NCI-H460 (cell line): ENCODE measurements around the gene KXD1. TPM values are rescaled to one million over a fixed set of nuclear protein-coding genes. Genes with fewer than 3 reads are reported as not detected.
"Not testable (repeated sequence)": the region's sequence is repeated elsewhere in the genome, so short reads cannot be mapped to it uniquely, and the experiment has no call there.

Experiments used
- DNase-seq: peaks from one replicate; pipeline ENCODE4 v3.0.0-alpha.2; 2016; ENCODE audit warnings: low read depth; ENCODE audit errors: extremely low read depth
- total RNA-seq: library from RNA; depleted of rRNA; stranded (reverse); fragments of >200 nt; shearing (Covaris generic); gene quantifications from 2 replicates; pipeline ENCODE4 v1.2.3, GENCODE V29; 2014

Gene KXD1
- total RNA-seq, 1 experiment from 2014 or later, result 91.5 TPM

- DNase-seq, result no peak
Measured at GRCh38 chr19:18597809-18598660, 40.4 kb downstream of the KXD1 start.

- DNase-seq, result no peak
Measured at GRCh38 chr19:18599485-18599884, 41.8 kb downstream of the KXD1 start.

GRCh38 chr19:18600692-18601397 is 43.2 kb downstream of the KXD1 start:
- not testable (repeated sequence) for DNase-seq

GRCh38 chr19:18601875-18602274 is 44.2 kb downstream of the KXD1 start:
- DNase-seq, result no peak

GRCh38 chr19:18603255-18603957 is 45.7 kb downstream of the KXD1 start:
- DNase-seq, result no peak

- no peak for DNase-seq
Measured at GRCh38 chr19:18603958-18604819, 46.5 kb downstream of the KXD1 start.

DNA sequence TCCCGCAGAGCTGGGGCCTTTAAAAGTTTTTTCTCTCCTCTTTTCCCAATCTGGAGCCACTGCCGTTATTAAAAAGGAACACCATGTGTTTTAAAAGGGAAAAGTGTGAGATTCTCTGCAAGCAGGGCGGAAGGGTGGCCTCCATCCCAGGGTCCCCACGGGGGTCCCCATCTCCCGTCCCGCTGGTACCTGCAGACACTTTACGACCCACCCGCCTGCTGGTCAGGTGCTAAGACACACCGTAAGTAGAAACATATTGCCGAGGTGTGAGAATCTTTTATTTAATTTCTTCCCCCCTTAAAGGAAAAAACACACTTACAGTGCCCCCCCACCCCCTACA is 47.1 kb downstream of the KXD1 start:
- DNase-seq, result no peak

GRCh38 chr19:18605196-18605545 is 47.5 kb downstream of the KXD1 start:
- DNase-seq, result no peak

GRCh38 chr19:18605546-18606280 is 48.0 kb downstream of the KXD1 start:
- DNase-seq, result no peak

DNA sequence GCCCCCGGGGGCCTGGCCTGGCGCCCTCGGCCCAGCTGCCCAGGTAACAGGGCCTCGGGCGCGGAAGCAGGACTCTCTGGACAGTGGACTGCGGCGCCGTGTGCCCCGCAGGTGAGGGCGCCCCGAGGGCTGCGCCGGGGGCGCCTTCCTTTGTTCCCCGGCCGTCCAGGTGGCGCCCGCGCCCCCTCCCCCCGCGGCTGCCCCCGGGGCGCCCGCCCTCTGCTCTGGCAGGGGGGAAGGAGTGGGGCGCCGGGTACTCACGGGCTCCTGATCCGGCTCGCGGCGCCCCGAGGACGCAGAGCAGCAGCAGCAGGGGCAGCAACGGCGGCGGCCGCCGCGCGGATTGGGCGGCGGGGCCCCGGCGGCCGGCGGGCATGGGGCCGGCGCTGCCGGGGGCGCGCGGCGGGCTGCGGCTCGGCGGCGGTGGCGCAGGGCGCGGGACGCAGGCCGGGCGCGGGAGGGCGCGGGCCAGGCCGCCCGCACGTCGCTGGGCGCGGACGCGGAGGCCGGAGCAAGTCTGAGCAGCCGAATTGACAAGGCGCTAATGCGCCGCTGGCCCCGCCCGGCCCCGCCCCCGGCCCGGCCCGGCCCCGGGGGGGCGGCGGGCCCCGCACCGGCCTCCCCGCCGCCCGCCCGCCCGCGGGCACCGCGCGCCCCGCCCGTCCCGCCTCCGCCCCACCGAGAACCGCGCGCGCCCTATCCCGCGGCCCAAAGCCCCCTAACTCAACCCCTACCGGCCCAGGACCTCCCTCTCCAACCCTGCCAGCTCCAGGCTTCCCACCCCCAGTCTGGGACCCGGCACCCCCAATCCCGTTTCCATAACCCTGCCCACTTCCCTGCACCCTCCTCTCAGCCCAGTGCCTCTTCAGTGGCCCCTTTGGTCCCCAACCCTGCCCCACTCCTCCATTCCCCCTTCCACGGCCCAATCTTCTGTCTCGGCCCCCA is 48.9 kb downstream of the KXD1 start, which contains the start of gene CRLF1:
Gene CRLF1, minus strand, starts transcription at position 519 of the 945 bp plus-strand sequence. Its CDS starts 143 bp downstream, at position 376.
- no peak for DNase-seq

DNA sequence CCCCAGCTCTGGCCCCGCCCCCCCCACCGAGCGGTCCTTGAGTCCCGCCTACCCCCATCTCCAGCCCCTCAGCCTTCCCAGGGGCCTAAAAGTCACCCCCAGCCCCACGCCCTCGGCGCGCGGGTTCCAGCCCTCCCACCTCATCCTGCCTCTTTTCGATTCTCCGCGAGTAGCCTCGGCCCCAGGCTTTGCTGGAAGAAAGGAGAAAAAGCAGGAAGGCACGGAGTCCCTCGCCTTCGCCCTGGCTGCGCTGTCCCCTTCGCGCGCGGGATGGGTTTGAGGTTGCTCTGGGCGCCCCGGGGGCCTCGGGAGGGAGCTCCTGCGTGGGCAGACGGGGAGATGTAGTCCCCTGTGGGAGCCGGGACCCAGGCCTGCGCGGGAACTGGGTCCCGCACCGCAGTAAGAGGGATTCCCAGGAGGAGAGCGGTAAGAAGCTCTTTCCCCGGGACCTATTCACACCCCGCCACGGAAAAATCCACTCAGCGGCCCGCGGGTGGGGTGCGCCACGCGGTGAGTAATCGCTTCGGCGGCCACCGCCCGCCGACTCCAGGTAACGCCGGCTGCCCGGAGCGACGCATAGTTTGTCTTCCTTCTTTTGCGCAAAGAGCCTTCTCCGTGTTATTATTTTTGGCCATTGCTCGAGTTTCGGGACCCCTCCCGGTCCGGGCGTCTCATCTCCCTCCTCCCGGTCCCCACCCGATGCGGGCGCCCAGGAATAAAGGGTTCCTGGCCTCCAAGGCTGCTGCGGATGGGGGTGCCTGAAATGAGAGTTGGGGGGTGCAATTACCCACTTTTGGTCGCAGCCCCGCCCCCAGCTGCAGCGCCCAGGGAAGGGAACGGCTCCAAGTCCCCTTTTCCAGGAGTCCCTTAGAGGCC is 49.8 kb downstream of the KXD1 start:
- DNase-seq, result no peak

DNA sequence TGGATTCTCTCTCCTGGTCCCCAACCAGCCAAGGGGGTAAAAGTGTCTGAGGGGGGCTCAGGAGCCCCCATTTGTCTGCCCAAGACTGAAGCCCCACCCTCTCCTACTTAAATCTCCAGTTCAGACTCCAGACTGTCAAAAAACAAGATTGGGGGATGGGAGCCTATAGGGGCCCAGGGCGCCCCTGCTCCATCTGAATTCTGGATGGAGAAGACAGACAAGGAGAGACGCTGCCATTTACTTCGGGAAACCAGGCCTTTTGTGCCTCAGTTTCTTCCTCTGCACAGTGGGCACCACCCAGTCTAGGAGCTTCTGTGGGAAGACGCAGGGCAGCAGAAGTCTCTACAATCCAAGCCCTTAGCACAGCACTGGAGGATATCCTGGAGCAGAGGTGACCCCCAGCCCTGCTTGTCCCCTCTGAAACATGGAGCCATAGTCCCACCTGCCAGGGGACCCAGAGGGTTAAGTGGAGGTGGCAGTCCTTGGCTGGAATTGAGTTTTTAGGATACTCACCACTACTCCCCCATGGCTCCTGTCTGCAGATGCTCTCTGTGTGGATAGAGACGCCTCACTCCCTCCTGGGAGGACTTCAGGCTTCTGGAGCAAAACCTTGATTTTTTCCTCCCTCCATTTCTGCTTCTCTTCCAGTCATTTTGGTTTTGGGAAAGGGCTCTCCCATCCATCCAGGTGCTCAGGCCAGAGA is 50.6 kb downstream of the KXD1 start:
- DNase-seq, result no peak

- DNase-seq, result no peak
Measured at GRCh38 chr19:18608805-18609716, 51.4 kb downstream of the KXD1 start.

DNA sequence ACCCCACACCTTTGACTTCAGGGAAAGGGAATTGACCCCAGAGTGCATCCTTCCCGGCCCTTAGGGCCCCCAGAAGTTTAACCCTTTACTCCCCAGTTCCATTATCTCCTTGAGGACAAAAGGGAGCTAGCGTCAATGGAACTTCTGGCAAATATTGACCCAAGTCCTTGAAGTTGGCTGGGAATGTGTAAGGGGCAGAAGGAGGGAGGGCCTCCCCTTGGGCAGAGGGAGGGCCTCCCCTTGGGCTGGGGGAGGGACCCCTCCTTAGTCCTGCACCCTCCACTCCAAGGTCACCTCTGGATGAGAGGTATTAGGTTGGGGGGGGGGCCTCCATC is 52.0 kb downstream of the KXD1 start:
- DNase-seq, result no peak

DNA sequence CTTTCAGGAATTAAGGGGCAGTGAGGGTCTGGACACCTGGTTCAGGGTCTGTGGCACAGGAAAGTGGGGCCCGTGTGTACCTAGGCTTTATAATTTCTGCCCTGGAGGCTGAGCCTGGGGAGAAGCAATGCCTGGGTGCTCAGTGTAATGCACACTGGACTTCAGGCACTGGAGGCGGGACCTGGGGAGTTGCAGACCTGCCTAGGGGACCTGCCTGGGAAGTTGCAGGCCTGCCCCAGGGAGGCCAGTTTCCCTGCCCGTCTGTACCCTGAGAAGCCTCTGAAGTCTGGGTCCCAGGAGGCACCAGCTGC is 52.5 kb downstream of the KXD1 start:
- no peak for DNase-seq

DNA sequence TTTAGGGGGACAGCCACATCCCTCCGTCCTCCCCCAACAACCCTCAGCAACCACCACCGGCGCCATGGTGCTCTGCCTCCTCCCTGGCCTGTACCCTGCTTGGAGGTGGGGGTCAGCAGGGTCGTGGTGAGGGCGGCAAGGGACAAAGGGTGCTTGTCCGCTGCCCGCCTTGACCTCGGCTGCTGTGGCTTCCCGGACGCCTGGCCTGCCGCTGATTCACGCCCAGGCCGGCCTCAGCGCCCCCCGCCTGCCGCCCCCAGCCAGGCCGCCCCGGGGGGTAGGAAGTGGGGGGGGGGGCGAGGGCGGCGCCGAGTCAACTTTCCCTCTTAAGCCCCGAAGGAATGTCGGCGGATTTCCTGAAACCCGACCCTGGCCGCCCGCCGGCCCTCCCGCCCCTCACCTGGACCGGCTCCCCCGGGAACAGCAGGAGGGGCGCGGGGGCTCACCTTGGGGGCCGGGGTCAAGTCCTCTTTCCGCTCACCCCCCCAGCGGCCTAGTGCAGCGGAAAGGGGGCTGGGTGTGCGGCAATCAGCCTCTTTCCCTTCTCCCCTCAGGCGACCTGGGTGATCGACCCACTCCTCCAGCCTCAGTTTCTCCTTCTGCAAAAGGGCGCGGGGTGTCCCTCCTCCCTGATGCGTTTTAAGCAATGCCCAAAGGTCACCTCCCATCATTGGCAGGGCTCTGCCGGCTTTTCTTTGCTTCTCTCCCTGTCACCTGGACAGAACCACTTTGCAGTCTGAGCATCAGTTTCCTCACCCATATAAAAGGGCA is 53.1 kb downstream of the KXD1 start:
- no peak for DNase-seq
